GM21381 (cell line): ENCODE measurements around the gene IFT80.

ENCODE experiments used
- ATAC-seq: cut with Tn5 transposase; IDR thresholded peaks from one replicate; pipeline ENCODE4 v1.9.1; 2021; ENCODE audit warnings: mild to moderate bottlenecking, moderate library complexity; ENCODE audit not compliant: unreplicated experiment

The IFT80 gene

GRCh38 chr3:160213191-160213590 is 185.8 kb downstream of the IFT80 start:
- ATAC-seq = no peak

DNA sequence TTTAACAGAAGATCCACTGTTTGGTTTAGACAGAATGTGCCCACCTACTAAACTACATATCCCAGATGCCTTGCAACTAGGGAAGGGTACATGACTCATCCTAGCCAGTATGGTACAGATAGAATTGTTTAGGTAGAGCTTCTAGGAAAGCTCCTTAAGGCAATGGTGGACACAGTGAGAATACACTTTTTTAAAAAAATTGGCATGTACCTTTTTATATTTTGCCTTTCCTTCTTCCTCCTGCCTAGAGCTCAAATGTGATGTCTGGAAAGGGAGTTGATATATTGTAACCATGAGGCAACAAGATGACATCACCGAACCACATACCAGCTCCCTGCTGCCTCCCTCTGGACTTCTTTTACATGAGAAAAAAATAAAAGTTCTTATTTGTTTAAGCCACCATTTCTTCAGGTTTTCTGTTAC is 188.2 kb downstream of the IFT80 start:
- ATAC-seq = no peak

DNA sequence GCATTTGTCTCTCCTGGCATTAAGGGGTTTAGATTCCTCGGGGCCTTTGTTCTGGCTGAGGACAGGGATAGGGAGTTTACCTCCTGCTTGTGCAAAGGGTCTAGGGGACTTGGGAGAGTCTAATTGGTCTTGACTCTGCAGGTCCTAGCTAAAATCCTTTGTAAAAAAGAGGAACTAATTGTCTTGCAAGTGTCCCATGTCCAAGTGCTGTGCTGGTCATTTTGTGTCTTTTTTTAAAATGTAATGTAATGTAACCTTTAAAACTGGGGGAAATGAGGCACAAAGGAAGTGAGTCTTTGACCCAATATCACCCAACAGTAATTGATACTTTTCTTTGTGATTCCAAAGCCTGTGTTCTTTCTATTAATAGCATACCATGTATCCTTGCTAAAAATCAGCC is 188.7 kb downstream of the IFT80 start:
- no peak for ATAC-seq
